CD8-positive, alpha-beta memory T cell (primary cell): ENCODE results near the gene UAP1. TPM values are rescaled to one million over a fixed set of nuclear protein-coding genes. Genes with fewer than 3 reads are reported as not detected.
"Not testable (repeated sequence)": the region's sequence is repeated elsewhere in the genome, so short reads cannot be mapped to it uniquely, and the experiment has no call there.

Experiments
- CTCF ChIA-PET: fragments of 350-600 bp; sonication (Branson Sonifier 250); formaldehyde crosslinking; loops from one replicate; lab custom pipeline; 2021; ENCODE audit warnings: antibody characterized with exemption; lab: Charles Lee
- POLR2A ChIA-PET: fragments of 350-600 bp; sonication (Branson Sonifier 250); formaldehyde crosslinking; loops from one replicate; lab custom pipeline; 2021; ENCODE audit warnings: antibody characterized with exemption; lab: Charles Lee
- DNase-seq, 5 donors: peaks; one replicate each; pipeline versions ENCODE4 v3.0.0 to v3.0.0-alpha.2; 2020 to 2022; ENCODE audit warnings: mixed read lengths in 1 of 5
- H3K27ac ChIP-seq: one replicate; pipeline ENCODE4 v1.7.0; 2013; ENCODE audit warnings: low read depth, mild to moderate bottlenecking, low read length, moderate library complexity
- H3K27me3 ChIP-seq: 2 replicates; pipeline ENCODE4 v1.7.0; 2013; ENCODE audit warnings: low read length, mild to moderate bottlenecking; ENCODE audit not compliant: insufficient read depth, poor library complexity, severe bottlenecking
- H3K36me3 ChIP-seq: 2 replicates; pipeline ENCODE4 v1.7.0; 2013; ENCODE audit warnings: mild to moderate bottlenecking, low read length, moderate library complexity; ENCODE audit not compliant: insufficient read depth
- H3K4me1 ChIP-seq: 2 replicates; pipeline ENCODE4 v1.7.0; 2013; ENCODE audit warnings: mild to moderate bottlenecking, low read length, moderate library complexity; ENCODE audit not compliant: insufficient read depth
- H3K4me3 ChIP-seq: 2 replicates; pipeline ENCODE4 v1.7.0; 2013; ENCODE audit warnings: mild to moderate bottlenecking, low read length
- H3K9me3 ChIP-seq: 2 replicates; pipeline ENCODE4 v1.7.0; 2013; ENCODE audit warnings: mild to moderate bottlenecking, low read length
- H3K27ac Mint-ChIP-seq, 8 donors: one replicate each; pipeline ENCODE4 v1.8.0; 2020 to 2021; ENCODE audit warnings: mixed read lengths in 8 of 8, mild to moderate bottlenecking in 6 of 8, inconsistent platforms in 3 of 8, moderate library complexity in 3 of 8
- H3K27me3 Mint-ChIP-seq, 2 donors: one replicate each; pipeline ENCODE4 v1.8.0; 2020 to 2021; ENCODE audit warnings: mixed read lengths in 2 of 2, mild to moderate bottlenecking in 1 of 2, moderate library complexity in 1 of 2
- H3K36me3 Mint-ChIP-seq, 3 donors: one replicate each; pipeline ENCODE4 v1.8.0; 2020 to 2021; ENCODE audit warnings: mixed read lengths in 3 of 3, inconsistent platforms in 1 of 3, mild to moderate bottlenecking in 1 of 3
- H3K4me1 Mint-ChIP-seq, 3 donors: one replicate each; pipeline ENCODE4 v1.8.0; 2020 to 2021; ENCODE audit warnings: mixed read lengths in 3 of 3, inconsistent platforms in 1 of 3, mild to moderate bottlenecking in 1 of 3
- H3K4me3 Mint-ChIP-seq, 7 donors: one replicate each; pipeline ENCODE4 v1.8.0; 2020 to 2021; ENCODE audit warnings: mixed read lengths in 7 of 7, mild to moderate bottlenecking in 6 of 7, moderate library complexity in 4 of 7, inconsistent platforms in 2 of 7
- H3K9me3 Mint-ChIP-seq, 5 donors: one replicate each; pipeline ENCODE4 v1.8.0; 2020 to 2022; ENCODE audit warnings: mixed read lengths in 5 of 5, mild to moderate bottlenecking in 3 of 5, moderate library complexity in 2 of 5, inconsistent platforms in 1 of 5
- polyA plus RNA-seq: library from polyadenylated mRNA; unstranded; fragments of 300-500 nt; fragmentation: Illumina TruSeq; gene quantifications from one replicate; pipeline ENCODE4 v1.2.3, GENCODE V29; 2021
- total RNA-seq, 2 experiments: library from RNA; stranded (reverse); gene quantifications; one replicate each; pipeline ENCODE4 v1.2.3, GENCODE V29; 2021

UAP1 gene
- total and polyA plus RNA-seq, 3 experiments from 2014 or later: 36.6 to 37.9 (median 37.2) TPM

- H3K4me1 ChIP-seq, H3K4me3 ChIP-seq, H3K4me1 Mint-ChIP-seq, DNase-seq, H3K9me3 Mint-ChIP-seq, POLR2A ChIA-PET, H3K27ac Mint-ChIP-seq, H3K27me3 ChIP-seq, H3K36me3 ChIP-seq, H3K27me3 Mint-ChIP-seq, H3K4me3 Mint-ChIP-seq, H3K9me3 ChIP-seq, H3K27ac ChIP-seq: not testable (repeated sequence)
- H3K36me3 Mint-ChIP-seq: peaks cover 13 to 42% (median 14%) of the 10 kb centered on the region in 3 donors
- CTCF ChIA-PET: interaction anchor here (2.6 kb wide), 1 partner anchor 10 kb away, joined by 6 read pairs; no protein-coding TSS in a partner anchor
Observed at GRCh38 chr1:162603117-162603516, 41.6 kb downstream of the UAP1 start.

GRCh38 chr1:162605225-162605927 lies 43.9 kb downstream of the UAP1 start:
- Histone ChIP-seq H3K27me3 (no peaks in the 10 kb centered on the region), H3K9me3 (no peaks in the 10 kb centered on the region), H3K27ac (no peak overlapping the region), H3K4me3 (no peak overlapping the region), H3K36me3 (no peaks in the 10 kb centered on the region), H3K4me1 (no peaks in the 10 kb centered on the region)
- H3K36me3 Mint-ChIP-seq: peaks cover 15 to 28% (median 18%) of the 10 kb centered on the region in 3 donors
- no peaks in the 10 kb centered on the region for H3K9me3 Mint-ChIP-seq
- POLR2A ChIA-PET: no interaction called here
- H3K27me3 Mint-ChIP-seq: no peaks in the 10 kb centered on the region
- CTCF ChIA-PET: interaction anchor here (0.6 to 2.6 kb wide), 2 partner anchors 8 to 1286 kb away, joined by 3 to 6 read pairs; no protein-coding TSS in a partner anchor
- H3K4me1 Mint-ChIP-seq: no peaks in the 10 kb centered on the region
- no peak for DNase-seq
- H3K4me3 Mint-ChIP-seq: no peak overlapping the region
- no peak overlapping the region for H3K27ac Mint-ChIP-seq

GRCh38 chr1:162609306-162609705 lies 47.8 kb downstream of the UAP1 start:
- no peak for DNase-seq
- ChIA-PET POLR2A (no interaction called here), CTCF (no interaction called here)
- H3K4me3 ChIP-seq: no peak overlapping the region
- H3K27me3 ChIP-seq: no peaks in the 10 kb centered on the region
- H3K36me3 ChIP-seq: no peaks in the 10 kb centered on the region
- H3K9me3 Mint-ChIP-seq: no peaks in the 10 kb centered on the region
- no peak overlapping the region for H3K27ac ChIP-seq
- H3K27me3 Mint-ChIP-seq: no peaks in the 10 kb centered on the region
- no peaks in the 10 kb centered on the region for H3K9me3 ChIP-seq
- peaks cover 4 to 6% (median 4%) of the 10 kb centered on the region in 3 donors for H3K36me3 Mint-ChIP-seq
- H3K4me3 Mint-ChIP-seq: no peak overlapping the region
- H3K27ac Mint-ChIP-seq: no peak overlapping the region
- no peaks in the 10 kb centered on the region for H3K4me1 ChIP-seq
- H3K4me1 Mint-ChIP-seq: no peaks in the 10 kb centered on the region

- Histone ChIP-seq H3K36me3 (no peaks in the 10 kb centered on the region), H3K27me3 (no peaks in the 10 kb centered on the region), H3K27ac (no peak overlapping the region), H3K4me1 (no peaks in the 10 kb centered on the region), H3K4me3 (no peak overlapping the region), H3K9me3 (peaks cover 1% of the 10 kb centered on the region)
- Mint-ChIP-seq H3K36me3 (peaks cover 8 to 26% (median 16%) of the 10 kb centered on the region in 3 donors), H3K27ac (peak overlapping the region in 1 of 8 donors; percentile 43), H3K9me3 (peaks cover 10 to 16% (median 13%) of the 10 kb centered on the region in 5 donors), H3K4me3 (no peak overlapping the region), H3K27me3 (no peaks in the 10 kb centered on the region), H3K4me1 (no peaks in the 10 kb centered on the region)
- ChIA-PET POLR2A (no interaction called here), CTCF (interaction anchor here (1.0 to 1.7 kb wide), 2 partner anchors 9 to 13 kb away, joined by 4 to 6 read pairs; no protein-coding TSS in a partner anchor)
- DNase-seq: no peak
Observed at GRCh38 chr1:162612606-162613400, 51.3 kb downstream of the UAP1 start.

GRCh38 chr1:162616848-162617247 lies 55.3 kb downstream of the UAP1 start:
- no peaks in the 10 kb centered on the region for H3K36me3 ChIP-seq
- Mint-ChIP-seq H3K4me1 (no peaks in the 10 kb centered on the region), H3K27ac (no peak overlapping the region), H3K9me3 (peaks cover 16 to 25% (median 20%) of the 10 kb centered on the region in 5 donors), H3K4me3 (no peak overlapping the region), H3K36me3 (peaks cover 4 to 35% (median 11%) of the 10 kb centered on the region in 3 donors), H3K27me3 (no peaks in the 10 kb centered on the region)
- H3K27me3 ChIP-seq: no peaks in the 10 kb centered on the region
- H3K27ac ChIP-seq: no peak overlapping the region
- POLR2A ChIA-PET: no interaction called here
- H3K4me3 ChIP-seq: no peak overlapping the region
- peaks cover 3% of the 10 kb centered on the region for H3K9me3 ChIP-seq
- no peak for DNase-seq
- CTCF ChIA-PET: no interaction called here
- H3K4me1 ChIP-seq: no peaks in the 10 kb centered on the region

GRCh38 chr1:162617513-162617912 lies 56.0 kb downstream of the UAP1 start:
- Mint-ChIP-seq H3K27ac (no peak overlapping the region), H3K4me3 (no peak overlapping the region), H3K36me3 (peaks cover 4 to 35% (median 11%) of the 10 kb centered on the region in 3 donors), H3K9me3 (peaks cover 16 to 25% (median 20%) of the 10 kb centered on the region in 5 donors), H3K4me1 (no peaks in the 10 kb centered on the region), H3K27me3 (no peaks in the 10 kb centered on the region)
- no peaks in the 10 kb centered on the region for H3K36me3 ChIP-seq
- H3K4me3 ChIP-seq: no peak overlapping the region
- peaks cover 3% of the 10 kb centered on the region for H3K9me3 ChIP-seq
- CTCF ChIA-PET: no interaction called here
- DNase-seq: no peak
- no peak overlapping the region for H3K27ac ChIP-seq
- POLR2A ChIA-PET: no interaction called here
- H3K27me3 ChIP-seq: no peaks in the 10 kb centered on the region
- no peaks in the 10 kb centered on the region for H3K4me1 ChIP-seq

- Mint-ChIP-seq H3K27me3 (peaks cover 0 to 7% of the 10 kb centered on the region in 2 donors), H3K9me3 (peaks cover 16 to 25% (median 20%) of the 10 kb centered on the region in 5 donors), H3K4me3 (no peak overlapping the region), H3K27ac (no peak overlapping the region), H3K4me1 (no peaks in the 10 kb centered on the region), H3K36me3 (peaks cover 6 to 40% (median 11%) of the 10 kb centered on the region in 3 donors)
- H3K9me3 ChIP-seq: peaks cover 3% of the 10 kb centered on the region
- ChIA-PET POLR2A (no interaction called here), CTCF (no interaction called here)
- H3K4me3 ChIP-seq: no peak overlapping the region
- H3K4me1 ChIP-seq: no peaks in the 10 kb centered on the region
- H3K27me3 ChIP-seq: no peaks in the 10 kb centered on the region
- no peak for DNase-seq
- H3K27ac ChIP-seq: no peak overlapping the region
- no peaks in the 10 kb centered on the region for H3K36me3 ChIP-seq
Observed at GRCh38 chr1:162619076-162619475, 57.6 kb downstream of the UAP1 start.

- H3K4me3 Mint-ChIP-seq: no peak overlapping the region
- Histone ChIP-seq H3K36me3 (no peaks in the 10 kb centered on the region), H3K27ac (no peak overlapping the region), H3K9me3 (peaks cover 3% of the 10 kb centered on the region), H3K27me3 (no peaks in the 10 kb centered on the region), H3K4me1 (no peaks in the 10 kb centered on the region), H3K4me3 (no peak overlapping the region)
- no peak for DNase-seq
- peaks cover 0 to 1% (median 1%) of the 10 kb centered on the region in 3 donors for H3K4me1 Mint-ChIP-seq
- peaks cover 0 to 14% of the 10 kb centered on the region in 2 donors for H3K27me3 Mint-ChIP-seq
- POLR2A ChIA-PET: no interaction called here
- H3K36me3 Mint-ChIP-seq: peaks cover 6 to 37% (median 10%) of the 10 kb centered on the region in 3 donors
- H3K27ac Mint-ChIP-seq: no peak overlapping the region
- H3K9me3 Mint-ChIP-seq: peaks cover 16 to 24% (median 19%) of the 10 kb centered on the region in 5 donors
- CTCF ChIA-PET: no interaction called here
Observed at GRCh38 chr1:162621256-162621655, 59.7 kb downstream of the UAP1 start.
